Left ventricle myocardium superior (tissue), 1 donor: ENCODE measurements around the gene DDX56. TPM values are rescaled to one million over a fixed set of nuclear protein-coding genes. Genes with fewer than 3 reads are reported as not detected.

Source experiments
- ATAC-seq: fragments of 200-7000 bp; cut with Tn5 transposase; one replicate; pipeline ENCODE4 v1.9.1; 2020; ENCODE audit warnings: mild to moderate bottlenecking, moderate library complexity
- DNase-seq: peaks from one replicate; pipeline ENCODE4 v3.0.0-alpha.2; 2020
- intact Hi-C: fragments of 100-400 bp; cut with micrococcal nuclease; formaldehyde crosslinking; loops from one replicate; pipeline ENCODE4 v1.11.0; 2022
- long read RNA-seq: library from polyadenylated mRNA; unstranded; transcript quantifications from one replicate; pipeline ENCODE4 v2.0.0, GENCODE V29; 2021
- total RNA-seq: library from RNA; stranded (reverse); fragmentation: NEBNext Ultra II Directional; extraction: Animal tissue kit (Norgen Biotek cat#: 25700); gene quantifications from one replicate; pipeline ENCODE4 v1.2.1, GENCODE V29; 2021
- donor health status: DM: no; HTN: yes; CAD: no; lungs with severe emphysema.

DDX56 gene, protein sequence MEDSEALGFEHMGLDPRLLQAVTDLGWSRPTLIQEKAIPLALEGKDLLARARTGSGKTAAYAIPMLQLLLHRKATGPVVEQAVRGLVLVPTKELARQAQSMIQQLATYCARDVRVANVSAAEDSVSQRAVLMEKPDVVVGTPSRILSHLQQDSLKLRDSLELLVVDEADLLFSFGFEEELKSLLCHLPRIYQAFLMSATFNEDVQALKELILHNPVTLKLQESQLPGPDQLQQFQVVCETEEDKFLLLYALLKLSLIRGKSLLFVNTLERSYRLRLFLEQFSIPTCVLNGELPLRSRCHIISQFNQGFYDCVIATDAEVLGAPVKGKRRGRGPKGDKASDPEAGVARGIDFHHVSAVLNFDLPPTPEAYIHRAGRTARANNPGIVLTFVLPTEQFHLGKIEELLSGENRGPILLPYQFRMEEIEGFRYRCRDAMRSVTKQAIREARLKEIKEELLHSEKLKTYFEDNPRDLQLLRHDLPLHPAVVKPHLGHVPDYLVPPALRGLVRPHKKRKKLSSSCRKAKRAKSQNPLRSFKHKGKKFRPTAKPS
- 31.6 TPM for total RNA-seq
- long read RNA-seq, transcript DDX56-201 (14 exons, 2,336 nt) = major isoform, 24 of 36 reads
- long read RNA-seq, partial matches to known transcripts = 4 of 36 reads
- long read RNA-seq, other reads (novel, unspliced or antisense) = 4 of 36 reads

DNA sequence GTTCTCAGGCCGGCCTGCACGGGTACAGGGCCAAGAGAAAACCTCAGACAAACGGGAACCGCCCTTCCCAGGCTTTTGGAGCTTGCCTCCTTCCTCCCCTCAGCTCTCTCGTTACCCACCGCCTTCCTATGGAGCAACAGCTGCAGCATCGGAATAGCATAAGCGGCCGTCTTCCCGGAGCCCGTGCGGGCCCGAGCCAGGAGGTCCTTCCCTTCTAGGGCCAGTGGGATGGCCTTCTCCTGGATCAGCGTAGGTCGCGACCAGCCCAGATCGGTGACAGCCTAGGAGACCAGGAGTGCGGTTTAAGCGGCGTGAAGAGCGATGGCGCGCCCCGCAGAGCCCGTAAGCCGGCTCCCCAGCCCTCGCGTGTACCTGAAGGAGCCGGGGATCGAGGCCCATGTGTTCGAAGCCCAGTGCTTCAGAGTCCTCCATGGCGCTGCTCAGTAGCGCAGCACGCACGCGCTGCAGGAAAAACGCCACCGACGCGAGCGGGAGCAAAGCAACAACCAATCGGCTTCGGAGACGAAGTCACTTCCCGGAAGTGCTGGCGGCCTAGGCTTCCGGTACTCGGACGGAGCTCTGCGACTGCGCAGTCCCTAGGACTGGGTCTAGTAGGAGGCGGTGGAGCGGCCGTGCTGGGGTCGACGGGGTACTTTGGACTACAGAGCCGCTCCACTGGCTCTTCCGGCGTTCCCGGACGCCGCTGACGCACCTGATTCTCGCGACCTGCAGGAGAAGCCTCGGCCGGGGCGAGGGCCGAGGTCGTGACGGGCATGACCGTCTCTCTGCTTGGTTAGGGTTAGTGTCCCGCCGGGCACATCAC, at the start of gene DDX56:
TSS of gene DDX56 (minus strand) at position 445 of the 823 bp plus-strand sequence. CDS start at position 432, 13 bp downstream.
- intact Hi-C loops = no loop called here
- ATAC-seq (peak; percentile 97), DNase-seq (peak; percentile 97)

DNA sequence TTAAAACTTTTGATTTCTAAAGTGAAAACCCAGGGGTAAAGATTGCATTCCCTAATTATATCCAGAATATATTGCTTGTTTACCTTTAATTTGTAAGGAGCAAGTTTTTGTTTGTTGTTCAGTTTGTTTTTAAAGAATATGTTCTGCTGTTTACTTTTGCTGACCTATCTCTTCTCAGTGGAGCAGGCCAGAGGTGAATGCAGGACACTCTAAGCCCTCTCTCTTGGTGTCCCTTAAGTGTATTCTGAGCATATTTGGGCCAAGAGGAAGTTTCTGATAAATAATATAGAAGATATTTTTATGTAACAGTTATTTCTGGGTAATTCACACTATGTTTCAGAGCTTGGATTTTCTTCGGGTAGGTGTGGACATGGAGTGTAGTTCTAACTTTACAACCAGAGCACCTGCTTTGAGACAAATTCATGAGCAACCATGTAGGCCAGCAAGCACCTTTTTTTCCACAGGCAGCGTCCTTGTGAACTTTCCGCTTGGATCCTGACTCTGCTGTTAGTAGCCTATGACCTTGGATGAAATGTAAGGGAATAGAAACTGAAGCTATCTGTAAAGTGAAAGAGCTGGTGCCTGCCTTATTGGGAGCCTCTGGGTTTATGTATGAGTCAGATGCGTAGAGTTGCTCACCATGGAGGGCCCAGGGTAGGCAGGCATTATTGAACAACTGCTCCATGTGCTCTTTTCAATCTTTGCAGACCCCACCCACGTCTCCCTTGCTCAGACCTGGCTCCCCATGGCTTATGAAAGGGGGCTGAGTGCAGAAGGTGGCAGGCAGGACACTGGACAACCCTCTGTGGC, 48.8 kb upstream of the DDX56 start:
- DNase-seq (no peak), ATAC-seq (peak; percentile 62)
- intact Hi-C loops = no loop called here

DNA sequence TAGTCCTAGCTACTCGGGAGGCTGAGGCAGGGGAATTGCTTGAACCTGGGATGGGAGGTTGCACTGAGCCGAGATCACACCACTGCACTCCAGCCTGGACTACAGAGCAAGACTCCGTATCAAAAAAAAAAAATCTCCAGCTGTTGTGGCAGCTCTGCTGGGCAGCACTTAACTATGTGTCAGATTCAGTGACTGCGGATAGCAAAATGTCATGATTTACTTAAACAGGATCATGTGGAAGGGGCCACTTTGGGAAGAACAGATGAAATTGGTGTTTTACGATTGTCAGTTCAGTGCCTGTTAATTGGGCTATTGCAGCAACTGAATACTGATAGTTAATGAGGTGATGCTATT, 48.0 kb upstream of the DDX56 start:
- DNase-seq (no peak), ATAC-seq (no peak)
- intact Hi-C loops = no loop called here

DNA sequence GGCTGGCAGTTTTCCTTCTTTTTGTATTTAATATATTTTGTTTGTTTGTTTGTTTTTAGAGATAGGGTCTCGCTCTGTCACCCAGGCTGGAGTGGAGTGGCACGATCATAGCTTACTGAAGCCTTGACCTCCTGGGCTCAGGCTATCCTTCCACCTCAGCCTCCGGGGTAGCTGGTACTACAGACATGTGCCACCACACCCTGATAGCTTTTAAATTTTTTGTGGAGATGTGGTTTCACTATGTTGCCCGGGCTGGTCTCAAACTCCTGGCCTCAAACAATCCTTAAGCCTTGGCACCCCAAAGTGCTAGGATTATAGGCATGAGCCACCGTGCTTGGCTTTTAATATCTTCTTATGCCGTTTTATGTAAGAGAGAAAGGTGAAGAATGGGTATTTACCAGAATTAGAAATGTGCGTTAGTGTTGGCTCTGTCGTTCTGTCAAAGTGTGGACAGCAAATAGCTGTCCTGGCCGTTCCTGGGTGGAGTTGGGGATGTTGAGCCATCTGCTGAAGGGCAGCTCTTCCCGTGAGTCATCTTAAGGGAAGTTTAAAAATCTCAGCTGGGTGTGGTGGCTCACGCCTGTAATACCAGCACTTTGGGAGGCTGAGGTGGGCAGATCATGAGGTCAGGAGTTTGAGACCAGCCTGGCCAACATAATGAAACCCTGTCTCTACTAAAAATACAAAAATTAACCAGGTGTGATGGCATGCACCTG, 47.5 kb upstream of the DDX56 start:
- peak; percentile 50 for ATAC-seq
- intact Hi-C loops = no loop called here
- no peak for DNase-seq

DNA sequence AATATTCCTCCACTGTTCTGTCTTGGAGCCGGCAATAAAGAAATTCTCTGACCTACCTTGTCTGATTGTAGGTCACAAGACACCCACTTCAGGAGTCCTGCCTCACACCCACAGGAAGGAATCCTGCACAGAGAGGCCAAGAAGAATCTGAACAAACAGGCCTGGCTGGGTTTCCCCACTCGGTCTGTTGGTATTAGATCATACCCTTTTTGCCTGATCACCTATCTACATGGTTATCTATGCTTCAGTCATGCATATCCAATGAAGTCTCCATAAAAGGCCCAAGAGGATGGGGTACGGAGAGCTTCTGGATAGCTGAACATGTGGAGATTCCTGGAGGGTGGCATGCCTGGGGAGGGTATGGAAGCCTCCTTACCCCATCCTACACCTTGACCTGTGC, 45.0 kb upstream of the DDX56 start:
- ATAC-seq (peak; percentile 5), DNase-seq (no peak)
- intact Hi-C loops = no loop called here

DNA sequence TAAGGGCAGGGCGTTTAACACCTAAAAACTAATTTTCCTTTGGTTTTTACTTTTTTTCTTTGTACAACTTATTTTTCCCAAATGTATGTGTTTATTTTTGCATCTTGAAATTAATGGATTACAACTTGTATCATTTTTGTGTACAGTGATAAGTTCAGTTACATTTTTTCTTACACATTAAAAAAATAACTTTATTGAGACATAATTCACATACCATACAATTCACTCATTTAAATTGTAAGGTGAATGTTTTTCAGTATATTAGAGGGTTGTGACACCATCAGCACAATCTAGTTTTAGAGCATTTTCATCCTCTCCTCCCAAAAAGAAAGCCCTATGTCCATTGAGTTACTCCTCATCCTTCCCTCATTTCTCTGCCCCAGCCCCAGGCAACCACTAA, 44.3 kb upstream of the DDX56 start:
- intact Hi-C loops = no loop called here
- no peak for ATAC-seq
- DNase-seq = no peak

DNA sequence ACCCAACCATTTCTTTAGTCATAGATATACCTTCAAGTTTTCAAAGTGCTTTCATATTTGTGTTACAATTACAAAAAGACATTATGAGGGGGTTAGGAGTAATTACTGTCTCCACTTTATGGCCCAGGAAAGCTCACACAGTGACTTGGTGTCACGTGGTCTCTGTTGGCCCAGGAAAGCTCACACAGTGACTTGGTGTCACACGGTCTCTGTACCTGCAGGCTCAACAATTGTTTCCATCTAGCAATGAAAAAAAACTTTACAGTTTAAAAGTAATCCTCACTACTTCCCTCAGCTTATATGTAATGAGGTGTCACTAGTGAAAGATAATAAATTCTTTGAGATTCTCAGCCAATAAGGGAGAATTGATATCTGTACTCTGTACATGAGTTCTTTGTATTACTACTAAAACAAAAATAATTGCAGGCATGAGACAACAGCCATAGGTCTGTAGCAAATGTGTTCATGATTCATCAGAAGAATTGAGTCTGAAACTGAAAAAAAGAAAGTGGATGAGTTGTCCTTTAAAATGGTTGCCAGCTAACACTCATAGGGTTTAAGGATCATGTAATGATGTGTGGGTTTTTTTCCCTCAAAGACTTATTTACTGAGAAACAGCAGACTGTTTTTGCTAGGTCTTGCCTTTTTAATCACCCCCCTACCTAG, 43.6 kb upstream of the DDX56 start:
- no peak for DNase-seq
- ATAC-seq = peak; percentile 48
- intact Hi-C loops = no loop called here

DNA sequence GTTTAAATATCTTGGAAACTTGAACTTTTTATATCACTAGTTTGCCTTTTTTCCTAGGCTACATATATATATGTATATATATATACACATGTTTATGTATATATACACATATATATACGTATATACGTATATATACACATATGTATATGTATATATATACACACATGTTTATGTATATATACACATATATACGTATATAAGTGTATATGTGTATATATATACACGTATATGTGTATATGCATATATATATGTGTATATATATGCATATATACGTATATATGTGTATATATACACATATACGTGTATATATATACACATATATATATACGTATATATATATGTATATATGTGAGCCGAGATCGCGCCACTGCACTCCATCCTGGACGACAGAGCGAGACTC, 42.8 kb upstream of the DDX56 start:
- DNase-seq (no peak), ATAC-seq (no peak)
- intact Hi-C loops = no loop called here

DNA sequence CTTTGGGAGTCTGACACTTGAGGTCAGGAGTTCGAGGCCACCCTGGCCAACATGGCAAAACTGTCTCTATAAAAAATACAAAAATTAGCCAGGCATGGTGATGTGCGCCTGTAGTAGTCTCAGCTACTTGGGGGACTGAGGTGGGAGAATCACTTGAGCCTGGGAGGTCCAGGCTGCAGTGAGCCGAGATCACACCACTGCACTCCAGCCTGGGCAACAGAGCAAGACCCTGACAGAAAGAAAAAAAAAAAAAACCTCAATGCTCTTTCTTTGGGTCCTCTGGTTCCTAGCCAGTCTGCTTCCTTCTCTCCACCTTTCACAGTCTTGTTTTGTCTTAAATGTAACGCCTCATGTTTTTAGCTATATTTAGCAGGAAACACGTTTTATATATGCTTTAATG, 42.1 kb upstream of the DDX56 start:
- ATAC-seq (no peak), DNase-seq (no peak)
- intact Hi-C loops = no loop called here

DNA sequence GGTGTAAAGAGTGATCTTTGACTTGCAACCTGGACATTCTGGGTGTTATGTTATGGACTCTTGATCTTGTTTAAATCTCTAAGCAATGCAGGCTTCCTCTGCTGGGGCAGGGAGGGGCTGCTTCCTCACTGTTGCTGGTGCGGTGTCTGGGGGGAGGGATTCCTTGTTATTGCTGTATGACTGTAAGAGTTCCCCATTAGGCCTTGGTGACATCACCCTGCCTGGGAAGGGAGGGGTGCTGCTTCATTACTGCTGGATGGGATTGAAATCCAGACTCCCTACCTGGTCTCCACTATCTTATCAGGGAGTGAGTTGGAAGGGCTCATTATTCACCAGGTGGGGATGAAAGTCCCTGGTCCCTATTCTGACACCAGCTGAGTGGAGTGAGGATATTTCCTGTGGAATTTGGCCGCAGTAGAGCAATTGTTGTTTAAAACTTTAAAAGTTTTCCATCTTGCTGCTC, 41.5 kb upstream of the DDX56 start:
- peak; percentile 54 for ATAC-seq
- intact Hi-C loops = no loop called here
- DNase-seq = peak; percentile 58

DNA sequence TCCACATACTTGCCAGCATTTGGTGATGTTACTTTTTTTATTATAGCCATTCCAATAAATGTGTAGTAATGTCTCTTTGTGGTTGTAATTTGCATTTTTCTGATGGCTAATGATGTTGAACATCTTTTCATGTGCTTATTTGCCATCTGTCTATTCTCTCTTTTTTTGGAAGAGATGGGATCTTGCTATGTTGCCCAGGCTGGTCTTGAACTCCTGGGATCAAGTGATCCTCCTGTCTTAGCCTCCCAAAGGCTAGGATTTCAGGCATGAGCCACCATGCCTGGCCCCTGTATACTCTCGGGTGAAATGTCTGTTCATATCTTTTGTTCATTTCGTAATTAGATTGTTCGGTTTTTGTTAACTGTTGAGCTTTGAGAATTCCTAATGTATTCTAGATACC, 36.1 kb upstream of the DDX56 start:
- intact Hi-C loops = no loop called here
- no peak for ATAC-seq
- no peak for DNase-seq

DNA sequence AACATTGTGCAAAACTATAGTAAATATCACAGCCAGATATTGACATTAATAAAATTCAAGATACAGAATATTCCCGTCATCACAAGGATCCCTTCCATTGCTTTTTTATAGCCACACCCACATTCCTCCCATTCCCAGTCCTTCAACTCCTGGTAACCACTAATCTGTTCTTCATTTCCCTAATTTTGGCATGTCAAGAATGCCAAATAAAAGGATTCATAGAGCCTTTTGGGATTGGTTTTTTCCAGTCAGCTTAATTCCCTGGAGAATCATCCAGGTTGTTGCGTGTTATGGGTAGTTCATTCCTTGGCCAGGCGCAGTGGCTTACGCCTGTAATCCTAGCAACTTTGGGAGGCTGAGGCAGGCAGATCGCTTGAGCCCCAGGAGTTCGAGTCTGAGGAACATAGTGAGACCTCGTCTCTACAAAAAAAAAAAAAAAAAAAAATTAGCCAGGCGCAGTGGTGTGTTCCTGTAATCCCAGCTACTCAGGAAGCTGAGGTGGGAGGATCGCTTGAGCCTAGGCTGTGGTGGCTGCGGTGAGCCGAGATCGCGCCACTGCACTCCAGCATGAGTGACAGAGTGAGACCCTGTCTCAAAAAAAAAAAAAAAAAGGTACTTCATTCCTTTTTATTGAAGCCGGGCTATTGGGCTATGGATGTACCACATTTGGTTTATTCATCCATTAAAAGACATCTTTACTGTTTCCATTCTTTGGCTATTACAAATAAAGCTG, 35.4 kb upstream of the DDX56 start:
- intact Hi-C loops = no loop called here
- ATAC-seq = no peak

DNA sequence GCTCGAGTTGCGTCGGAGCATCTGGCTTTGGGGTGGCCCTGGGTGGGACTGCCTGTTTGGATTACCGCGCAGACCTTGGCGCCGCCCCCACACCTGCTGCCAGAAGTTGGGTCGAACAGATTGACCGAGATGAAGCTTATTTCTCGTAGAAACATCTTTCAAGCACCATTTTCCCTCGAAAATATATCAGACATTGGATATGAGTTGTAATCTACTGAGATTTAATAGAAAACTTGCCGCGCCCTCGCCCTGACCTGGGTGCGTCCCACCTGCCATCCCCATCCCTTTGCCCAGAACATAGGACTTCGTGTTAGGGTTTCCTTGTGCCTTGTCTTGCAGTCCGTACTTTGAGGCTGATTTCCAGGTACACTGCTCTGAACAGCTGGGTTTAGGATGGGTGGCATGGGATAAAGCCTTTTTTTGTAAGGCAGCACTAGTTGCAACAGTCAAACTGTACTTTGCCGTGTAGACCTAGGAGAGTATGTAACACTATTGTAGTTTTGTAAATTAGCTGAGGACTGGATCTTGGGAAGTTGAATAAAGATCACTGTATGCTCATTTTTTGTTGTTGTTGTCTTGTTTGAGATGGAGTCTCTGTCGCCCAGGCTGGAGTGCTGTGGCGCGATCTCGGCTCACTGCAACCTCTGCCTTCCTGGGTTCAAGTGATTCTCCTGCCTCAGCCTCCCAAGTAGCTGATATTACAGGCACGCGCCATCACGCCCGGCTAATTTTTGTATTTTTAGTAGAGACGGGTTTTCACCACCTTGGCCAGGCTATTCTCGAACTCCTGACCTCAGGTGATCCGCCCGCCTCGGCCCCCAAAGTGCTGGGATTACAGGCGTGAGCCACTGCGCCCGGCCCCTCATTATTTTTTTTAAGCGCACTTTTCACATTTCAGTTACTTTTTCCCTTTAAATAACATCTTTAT, 33.7 kb upstream of the DDX56 start:
- intact Hi-C loops = no loop called here
- ATAC-seq = no peak
- no peak for DNase-seq

More for the DNA sequence above, 35.4 kb upstream of the DDX56 start:
- no peak for DNase-seq

DNA sequence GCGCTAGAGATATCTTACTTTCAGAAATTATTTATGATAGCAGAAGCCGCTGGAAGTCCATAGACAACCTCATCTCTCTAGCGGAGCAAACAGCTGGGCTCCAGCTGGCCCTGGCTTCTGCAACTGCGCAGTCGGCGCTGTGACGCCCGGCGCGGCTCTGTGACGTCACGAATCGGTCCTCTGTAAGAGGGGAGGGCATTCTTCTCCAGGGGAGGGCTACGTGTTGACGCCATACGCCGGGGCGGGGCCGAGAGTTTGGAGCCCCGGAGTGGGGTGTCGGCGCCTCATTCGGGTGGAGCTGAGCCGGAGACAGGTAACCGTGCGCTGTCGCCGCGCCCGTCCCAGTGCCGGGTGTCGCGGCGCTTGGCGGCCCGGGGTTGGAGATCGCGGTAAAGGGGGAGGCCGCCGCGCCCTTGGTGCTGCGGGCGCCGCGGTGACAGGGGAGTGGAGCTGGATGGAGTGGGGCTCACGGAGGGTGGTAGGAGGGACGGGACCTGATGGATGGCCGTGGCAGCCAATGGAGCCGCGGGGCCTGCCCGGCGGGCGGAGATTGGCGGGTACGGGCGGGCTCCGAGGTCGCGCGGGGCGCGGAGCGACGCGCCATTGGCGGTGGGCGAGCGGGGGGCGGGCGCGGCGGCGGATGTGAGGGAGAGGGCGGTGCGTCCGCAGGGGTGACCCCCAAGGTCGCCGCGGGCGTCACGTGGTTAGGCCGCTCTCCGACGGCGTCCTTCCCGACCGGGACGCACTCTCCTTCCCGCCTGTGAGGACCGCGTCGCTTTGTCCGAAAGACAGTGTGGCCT, 32.8 kb upstream of the DDX56 start, which contains the start of gene OGDH:
TSS of gene OGDH (plus strand) at position 287 of the 800 bp plus-strand sequence. CDS start 17,717 bp downstream, outside the sequence.
- intact Hi-C loops = no loop called here

DNA sequence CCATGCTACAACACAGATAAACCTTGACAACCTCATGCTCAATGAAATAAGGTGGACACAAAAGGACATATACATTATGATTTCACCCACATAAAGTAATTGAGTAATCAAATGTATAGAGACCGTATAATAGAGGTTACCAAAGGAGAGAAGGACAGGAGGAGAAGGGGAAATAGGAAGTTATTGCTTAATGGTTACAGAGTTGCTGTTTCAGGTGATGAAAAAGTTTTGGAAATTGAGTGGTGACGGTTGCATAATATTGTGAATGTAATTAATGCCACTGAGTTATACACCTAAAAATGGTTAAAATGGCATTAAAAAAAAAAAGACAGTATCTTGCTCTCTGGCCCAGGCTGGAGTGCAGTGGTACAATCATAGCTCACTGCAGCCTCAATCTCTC, 31.2 kb upstream of the DDX56 start:
- intact Hi-C loops = no loop called here
- no peak for ATAC-seq

More for the DNA sequence above, 32.8 kb upstream of the DDX56 start, which contains the start of gene OGDH:
- ATAC-seq (peak; percentile 98), DNase-seq (peak; percentile 100)

More for the DNA sequence above, 31.2 kb upstream of the DDX56 start:
- no peak for DNase-seq
